ENCODE data around the gene CCDC150. TPM values are rescaled to one million over a fixed set of nuclear protein-coding genes. Genes with fewer than 3 reads are reported as not detected.

The CCDC150 gene
- total RNA-seq, 1 experiment from 2014 or later, result 19.0 TPM

DNA sequence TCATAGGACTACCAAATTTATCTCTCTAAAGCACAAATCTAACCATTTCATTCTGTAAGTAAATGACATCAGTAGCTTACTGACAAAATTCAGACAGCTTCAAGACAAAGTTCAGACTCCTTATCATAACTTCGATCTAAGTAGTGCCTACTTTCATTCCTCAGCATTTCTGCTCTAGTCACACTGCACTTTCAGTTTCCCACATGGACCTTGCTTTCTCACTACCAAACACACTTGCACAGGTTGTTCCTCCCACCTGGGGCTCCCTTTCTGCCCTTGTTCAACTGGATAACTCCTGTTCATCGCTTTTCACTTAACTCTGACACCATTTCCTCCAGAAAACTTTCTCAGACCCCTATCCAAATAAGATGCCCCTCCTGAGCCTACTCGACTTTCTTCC lies 22.1 kb upstream of the CCDC150 start:
- no TSS peak for BruUV-seq (replicated peaks)
- Histone ChIP-seq H3K36me3 (ENCODE audit: control insufficient read depth, insufficient read depth, low read length) (no peaks in the 10 kb centered on the region), H3K9me3 (ENCODE audit: control insufficient read depth, insufficient read depth, low read depth, low read length) (no peaks in the 10 kb centered on the region), H3K27ac (ENCODE audit: low read length) (no peak overlapping the region), H3K4me1 (ENCODE audit: control insufficient read depth, insufficient read depth, low read length) (no peaks in the 10 kb centered on the region), H3K4me3 (ENCODE audit: low read depth in 2 of 2, low read length in 2 of 2) (no peak overlapping the region), H3K27me3 (ENCODE audit: control insufficient read depth, insufficient read depth, low read length) (no peaks in the 10 kb centered on the region)
- in situ Hi-C loops (cut with HindIII; ENCODE audit: low pct_unique_long_range_greater_than_20kb, low sequenced_read_pairs), result no loop called here
- TF ChIP-seq REST (IDR thresholded peaks at IDR 0.05; ENCODE audit: insufficient read depth in 1 of 2, low read depth in 2 of 2, low read length in 1 of 2), result no peak
- TF ChIP-seq SIN3A (IDR thresholded peaks at IDR 0.05; ENCODE audit: borderline replicate concordance, insufficient read depth, low read depth, low read length), result no peak
- TF ChIP-seq CTCF (IDR thresholded peaks at IDR 0.05), result no peak
- no peak for TF ChIP-seq POLR2AphosphoS5 (IDR thresholded peaks at IDR 0.05; ENCODE audit: low read depth, low read length)
- no peak for TF ChIP-seq TCF7L2 (IDR thresholded peaks at IDR 0.05; ENCODE audit: low read depth, low read length)
- ChIA-PET CTCF (no interaction called here), POLR2A (no interaction called here)
- DNase-seq (ENCODE audit: low read depth, low spot score), result no peak
- intact Hi-C loops (cut with micrococcal nuclease; ENCODE audit: unreplicated experiment), result no loop called here
- no peak for ATAC-seq

- no peak for ATAC-seq
- BruUV-seq (replicated peaks), result no TSS peak
- Histone ChIP-seq H3K9me3 (ENCODE audit: control insufficient read depth, insufficient read depth, low read depth, low read length) (no peaks in the 10 kb centered on the region), H3K27ac (ENCODE audit: low read length) (no peak overlapping the region), H3K27me3 (ENCODE audit: control insufficient read depth, insufficient read depth, low read length) (no peaks in the 10 kb centered on the region), H3K4me3 (ENCODE audit: low read depth in 2 of 2, low read length in 2 of 2) (no peak overlapping the region), H3K4me1 (ENCODE audit: control insufficient read depth, insufficient read depth, low read length) (no peaks in the 10 kb centered on the region), H3K36me3 (ENCODE audit: control insufficient read depth, insufficient read depth, low read length) (no peaks in the 10 kb centered on the region)
- DNase-seq (ENCODE audit: low read depth, low spot score), result no peak
- POLR2A ChIA-PET, result interaction anchor here (0.7 kb wide), 1 partner anchor 111 kb away, joined by 5 read pairs; no protein-coding TSS in a partner anchor
- intact Hi-C loops (cut with micrococcal nuclease; ENCODE audit: unreplicated experiment) (no loop called here), in situ Hi-C loops (cut with HindIII; ENCODE audit: low pct_unique_long_range_greater_than_20kb, low sequenced_read_pairs) (no loop called here)
- CTCF ChIA-PET, result no interaction called here
- no peak for TF ChIP-seq TCF7L2 (IDR thresholded peaks at IDR 0.05; ENCODE audit: low read depth, low read length)
Measured at GRCh38 chr2:196618661-196619060, 20.9 kb upstream of the CCDC150 start.

GRCh38 chr2:196630531-196630930 lies 9.0 kb upstream of the CCDC150 start:
- H3K4me3 ChIP-seq (ENCODE audit: low read depth in 2 of 2, low read length in 2 of 2), result no peak overlapping the region
- BruUV-seq (replicated peaks), result no TSS peak
- H3K27ac ChIP-seq (ENCODE audit: low read length), result no peak overlapping the region
- H3K27me3 ChIP-seq (ENCODE audit: control insufficient read depth, insufficient read depth, low read length), result no peaks in the 10 kb centered on the region
- ChIA-PET POLR2A (no interaction called here), CTCF (no interaction called here)
- ATAC-seq, result no peak
- no peaks in the 10 kb centered on the region for H3K36me3 ChIP-seq (ENCODE audit: control insufficient read depth, insufficient read depth, low read length)
- TF ChIP-seq TCF7L2 (IDR thresholded peaks at IDR 0.05; ENCODE audit: low read depth, low read length) (no peak), POLR2AphosphoS5 (IDR thresholded peaks at IDR 0.05; ENCODE audit: low read depth, low read length) (no peak), REST (IDR thresholded peaks at IDR 0.05; ENCODE audit: insufficient read depth in 1 of 2, low read depth in 2 of 2, low read length in 1 of 2) (no peak)
- no peak for DNase-seq (ENCODE audit: low read depth, low spot score)
- in situ Hi-C loops (cut with HindIII; ENCODE audit: low pct_unique_long_range_greater_than_20kb, low sequenced_read_pairs) (no loop called here), intact Hi-C loops (cut with micrococcal nuclease; ENCODE audit: unreplicated experiment) (no loop called here)
- H3K9me3 ChIP-seq (ENCODE audit: control insufficient read depth, insufficient read depth, low read depth, low read length), result peaks cover 6% of the 10 kb centered on the region; the same call in 1 of the 2 replicates
- H3K4me1 ChIP-seq (ENCODE audit: control insufficient read depth, insufficient read depth, low read length), result no peaks in the 10 kb centered on the region

All from Panc1 (cell line).